Neural progenitor cell (in vitro differentiated cells): Measurements from ENCODE around the gene SCN2B. TPM values are rescaled to one million over a fixed set of nuclear protein-coding genes. Genes with fewer than 3 reads are reported as not detected.
A peak's percentile ranks its signal among the peaks of the same experiment; 100 is the strongest.

Experiments
- DNase-seq: peaks from one replicate; pipeline ENCODE4 v3.0.0-alpha.2; 2016; ENCODE audit warnings: low spot score
- H2AFZ ChIP-seq: fragments of 200-600 bp; sonication (generic); replicated peaks from 2 replicates; pipeline ENCODE4 v1.6.1; 2016; ENCODE audit warnings: antibody characterized with exemption
- H3F3A ChIP-seq: fragments of 200-600 bp; sonication (generic); 2 replicates; pipeline ENCODE4 v1.6.1; 2016; ENCODE audit warnings: antibody characterized with exemption, low read depth
- H3K27ac ChIP-seq: fragments of 200-600 bp; sonication (generic); 2 replicates; pipeline ENCODE4 v1.5.1; 2016; ENCODE audit warnings: mild to moderate bottlenecking
- H3K27me3 ChIP-seq: fragments of 200-600 bp; sonication (generic); 2 replicates; pipeline ENCODE4 v1.6.1; 2016; ENCODE audit warnings: mild to moderate bottlenecking, moderate library complexity
- H3K36me3 ChIP-seq: fragments of 200-600 bp; sonication (generic); 2 replicates; pipeline ENCODE4 v1.5.1; 2016
- H3K4me1 ChIP-seq: fragments of 200-600 bp; sonication (generic); 2 replicates; pipeline ENCODE4 v1.6.1; 2016; ENCODE audit warnings: mixed run types
- H3K4me2 ChIP-seq: fragments of 200-600 bp; sonication (generic); 2 replicates; pipeline ENCODE4 v1.6.1; 2016
- H3K4me3 ChIP-seq: fragments of 200-600 bp; sonication (generic); 2 replicates; pipeline ENCODE4 v1.5.1; 2016
- H3K79me2 ChIP-seq: fragments of 200-600 bp; sonication (generic); 2 replicates; pipeline ENCODE4 v1.6.1; 2016; ENCODE audit warnings: low read depth
- H3K9ac ChIP-seq: fragments of 200-600 bp; sonication (generic); 2 replicates; pipeline ENCODE4 v1.6.1; 2016
- H3K9me3 ChIP-seq: fragments of 200-600 bp; sonication (generic); 2 replicates; pipeline ENCODE4 v1.5.1; 2016; ENCODE audit warnings: low read depth
- H4K20me1 ChIP-seq: fragments of 200-600 bp; sonication (generic); 2 replicates; pipeline ENCODE4 v1.6.1; 2016; ENCODE audit warnings: low read depth
- H3K27ac Mint-ChIP-seq: 3 replicates; pipeline ENCODE4 v1.8.0; 2021; ENCODE audit warnings: mixed read lengths
- H3K27me3 Mint-ChIP-seq: 2 replicates; pipeline ENCODE4 v1.8.0; 2022; ENCODE audit warnings: low read depth, mild to moderate bottlenecking, inconsistent platforms, moderate library complexity, mixed read lengths; ENCODE audit not compliant: insufficient read depth
- H3K36me3 Mint-ChIP-seq: 3 replicates; pipeline ENCODE4 v1.8.0; 2021; ENCODE audit warnings: mixed read lengths
- H3K4me1 Mint-ChIP-seq: 3 replicates; pipeline ENCODE4 v1.8.0; 2021; ENCODE audit warnings: mixed read lengths
- H3K4me3 Mint-ChIP-seq: 3 replicates; pipeline ENCODE4 v1.8.0; 2021; ENCODE audit warnings: mild to moderate bottlenecking, moderate library complexity, mixed read lengths
- H3K9me3 Mint-ChIP-seq: 3 replicates; pipeline ENCODE4 v1.8.0; 2020; ENCODE audit warnings: mixed read lengths
- CTCF ChIP-seq: fragments of 200-600 bp; sonication (generic); IDR thresholded peaks from 2 replicates; pipeline ENCODE4 v1.5.1; 2017; ENCODE audit warnings: antibody characterized with exemption, mild to moderate bottlenecking
- EZH2 ChIP-seq: fragments of 200-600 bp; sonication (generic); IDR thresholded peaks from 2 replicates; pipeline ENCODE4 v1.6.1; 2017; ENCODE audit warnings: antibody characterized with exemption, mild to moderate bottlenecking, moderate library complexity
- EZH2phosphoT487 ChIP-seq: fragments of 200-600 bp; sonication (generic); IDR thresholded peaks from 2 replicates; pipeline ENCODE4 v1.6.1; 2017; ENCODE audit warnings: antibody characterized with exemption
- total RNA-seq: library from RNA; depleted of rRNA; stranded (reverse); fragments of >200 nt; gene quantifications from 2 replicates; pipeline ENCODE4 v1.2.3, GENCODE V29; 2015; ENCODE audit warnings: low replicate concordance

Gene SCN2B
- total RNA-seq, 1 donor from 2014 or later: 0.15 TPM

- no peaks in the 10 kb centered on the region for H3K4me1 ChIP-seq
- H3K27me3 Mint-ChIP-seq: peaks cover 24% of the 10 kb centered on the region
- H3K27ac ChIP-seq: no peak overlapping the region
- no peak overlapping the region for H3K9ac ChIP-seq
- H3F3A ChIP-seq: no peaks in the 10 kb centered on the region
- TF ChIP-seq EZH2phosphoT487: no peak
- TF ChIP-seq EZH2: no peak
- no peak for TF ChIP-seq CTCF
- no peaks in the 10 kb centered on the region for H4K20me1 ChIP-seq
- peaks cover 5% of the 10 kb centered on the region for H3K4me1 Mint-ChIP-seq
- no peak overlapping the region for H3K4me3 ChIP-seq
- no peak overlapping the region for H3K4me2 ChIP-seq
- peak overlapping the region; percentile 22 for H2AFZ ChIP-seq
- H3K27me3 ChIP-seq: peaks cover 17% of the 10 kb centered on the region
- H3K79me2 ChIP-seq: no peaks in the 10 kb centered on the region
- no peak for DNase-seq
- H3K36me3 ChIP-seq: no peaks in the 10 kb centered on the region
- no peaks in the 10 kb centered on the region for H3K36me3 Mint-ChIP-seq
- H3K9me3 Mint-ChIP-seq: no peaks in the 10 kb centered on the region
- H3K4me3 Mint-ChIP-seq: no peak overlapping the region
- no peak overlapping the region for H3K27ac Mint-ChIP-seq
- no peaks in the 10 kb centered on the region for H3K9me3 ChIP-seq
These were observed 37.5 kb downstream of the SCN2B start for GRCh38 chr11:118138839-118139420.

- H3K9me3 Mint-ChIP-seq: no peaks in the 10 kb centered on the region
- Histone ChIP-seq H3K4me1 (no peaks in the 10 kb centered on the region), H3K79me2 (no peaks in the 10 kb centered on the region), H3K4me2 (no peak overlapping the region), H3K27me3 (no peaks in the 10 kb centered on the region), H3K36me3 (no peaks in the 10 kb centered on the region), H3K4me3 (no peak overlapping the region), H3F3A (no peaks in the 10 kb centered on the region), H3K9ac (no peak overlapping the region), H2AFZ (no peak overlapping the region), H3K27ac (no peak overlapping the region), H4K20me1 (no peaks in the 10 kb centered on the region), H3K9me3 (no peaks in the 10 kb centered on the region)
- peaks cover 5% of the 10 kb centered on the region for H3K4me1 Mint-ChIP-seq
- no peak overlapping the region for H3K4me3 Mint-ChIP-seq
- H3K27ac Mint-ChIP-seq: no peak overlapping the region
- TF ChIP-seq EZH2phosphoT487: no peak
- no peak for TF ChIP-seq EZH2
- no peak for TF ChIP-seq CTCF
- H3K27me3 Mint-ChIP-seq: peaks cover 18% of the 10 kb centered on the region
- DNase-seq: no peak
- H3K36me3 Mint-ChIP-seq: no peaks in the 10 kb centered on the region
These were observed 39.6 kb downstream of the SCN2B start for GRCh38 chr11:118136801-118137200.

- Histone ChIP-seq H2AFZ (no peak overlapping the region), H3K27me3 (no peaks in the 10 kb centered on the region), H3K36me3 (no peaks in the 10 kb centered on the region), H3K9ac (no peak overlapping the region), H3K4me2 (no peak overlapping the region), H3K4me1 (no peaks in the 10 kb centered on the region), H3K4me3 (no peak overlapping the region), H3K79me2 (no peaks in the 10 kb centered on the region), H4K20me1 (no peaks in the 10 kb centered on the region), H3K9me3 (no peaks in the 10 kb centered on the region), H3K27ac (no peak overlapping the region), H3F3A (no peaks in the 10 kb centered on the region)
- no peak for DNase-seq
- Mint-ChIP-seq H3K4me3 (no peak overlapping the region), H3K27ac (no peak overlapping the region), H3K4me1 (peaks cover 5% of the 10 kb centered on the region), H3K27me3 (peaks cover 18% of the 10 kb centered on the region), H3K9me3 (no peaks in the 10 kb centered on the region), H3K36me3 (no peaks in the 10 kb centered on the region)
- TF ChIP-seq EZH2: no peak
- no peak for TF ChIP-seq EZH2phosphoT487
- TF ChIP-seq CTCF: no peak
These were observed 40.1 kb downstream of the SCN2B start for GRCh38 chr11:118136341-118136740.
